BLaER1 (cell line): ENCODE data around the gene GCGR.

Source experiments
- H3K27ac ChIP-seq: shearing (Covaris generic); formaldehyde crosslinking; 2 replicates; pipeline ENCODE4 v1.8.1; 2022
- H3K27me3 ChIP-seq: shearing (Covaris generic); formaldehyde crosslinking; 2 replicates; pipeline ENCODE4 v1.8.1; 2022
- H3K36me3 ChIP-seq: shearing (Covaris generic); formaldehyde crosslinking; 2 replicates; pipeline ENCODE4 v1.8.1; 2022
- H3K4me1 ChIP-seq: shearing (Covaris generic); formaldehyde crosslinking; 2 replicates; pipeline ENCODE4 v1.8.1; 2022
- H3K4me2 ChIP-seq: shearing (Covaris generic); formaldehyde crosslinking; 2 replicates; pipeline ENCODE4 v1.8.1; 2022
- H3K4me3 ChIP-seq: shearing (Covaris generic); formaldehyde crosslinking; 2 replicates; pipeline ENCODE4 v1.8.1; 2022
- H3K9ac ChIP-seq: shearing (Covaris generic); formaldehyde crosslinking; 2 replicates; pipeline ENCODE4 v1.8.1; 2022
- H3K9me3 ChIP-seq: shearing (Covaris generic); formaldehyde crosslinking; 2 replicates; pipeline ENCODE4 v1.8.1; 2022
- H4K20me1 ChIP-seq: shearing (Covaris generic); formaldehyde crosslinking; 2 replicates; pipeline ENCODE4 v1.8.1; 2022
- Cebpa-rat ChIP-seq: shearing (Covaris generic); IDR thresholded peaks from 2 replicates; pipeline ENCODE4 v1.8.1; 2022

Gene GCGR

GRCh38 chr17:81821147-81821546, 17.2 kb downstream of the GCGR start:
- H3K9ac ChIP-seq = peak overlapping the region; percentile 53; the same call in 1 of the 2 replicates
- H3K4me1 ChIP-seq = peaks cover 17% of the 10 kb centered on the region
- H3K4me2 ChIP-seq = peak overlapping the region; percentile 71
- peaks cover 13% of the 10 kb centered on the region for H4K20me1 ChIP-seq
- no peaks in the 10 kb centered on the region for H3K27me3 ChIP-seq
- no peak overlapping the region for H3K4me3 ChIP-seq
- peak overlapping the region; percentile 68 for H3K27ac ChIP-seq
- no peaks in the 10 kb centered on the region for H3K9me3 ChIP-seq
- peaks cover 28% of the 10 kb centered on the region for H3K36me3 ChIP-seq
- no peak for TF ChIP-seq Cebpa-rat

- peak overlapping the region; percentile 53; the same call in 1 of the 2 replicates for H3K9ac ChIP-seq
- H3K4me2 ChIP-seq = peak overlapping the region; percentile 71
- no peak for TF ChIP-seq Cebpa-rat
- H4K20me1 ChIP-seq = peaks cover 17% of the 10 kb centered on the region
- peaks cover 28% of the 10 kb centered on the region for H3K36me3 ChIP-seq
- no peaks in the 10 kb centered on the region for H3K27me3 ChIP-seq
- peak overlapping the region; percentile 68 for H3K27ac ChIP-seq
- H3K9me3 ChIP-seq = no peaks in the 10 kb centered on the region
- no peak overlapping the region for H3K4me3 ChIP-seq
- peaks cover 17% of the 10 kb centered on the region for H3K4me1 ChIP-seq
These were observed 17.8 kb downstream of the GCGR start for GRCh38 chr17:81821603-81822311.

- Histone ChIP-seq H3K4me2 (peak overlapping the region; percentile 71), H3K9ac (0 out of 2 replicates have a peak overlapping the region, but pooled peaks have one; percentile 53), H3K4me3 (no peak overlapping the region), H4K20me1 (peaks cover 17% of the 10 kb centered on the region), H3K9me3 (no peaks in the 10 kb centered on the region), H3K27me3 (no peaks in the 10 kb centered on the region), H3K36me3 (peaks cover 28% of the 10 kb centered on the region), H3K27ac (peak overlapping the region; percentile 68; the same call in 1 of the 2 replicates), H3K4me1 (peaks cover 17% of the 10 kb centered on the region)
- TF ChIP-seq Cebpa-rat = no peak
These were observed 18.3 kb downstream of the GCGR start for GRCh38 chr17:81822312-81822637.

GRCh38 chr17:81822996-81823819, 19.3 kb downstream of the GCGR start:
- no peak overlapping the region for H3K4me2 ChIP-seq
- no peak for TF ChIP-seq Cebpa-rat
- H3K36me3 ChIP-seq = peaks cover 28% of the 10 kb centered on the region
- no peak overlapping the region for H3K4me3 ChIP-seq
- H3K9me3 ChIP-seq = no peaks in the 10 kb centered on the region
- H3K27ac ChIP-seq = peak overlapping the region; percentile 68; the same call in 1 of the 2 replicates
- peaks cover 17% of the 10 kb centered on the region for H4K20me1 ChIP-seq
- no peaks in the 10 kb centered on the region for H3K27me3 ChIP-seq
- H3K9ac ChIP-seq = no peak overlapping the region
- peaks cover 25% of the 10 kb centered on the region for H3K4me1 ChIP-seq

GRCh38 chr17:81823820-81824550, 20.0 kb downstream of the GCGR start:
- TF ChIP-seq Cebpa-rat = no peak
- H3K4me1 ChIP-seq = peaks cover 33% of the 10 kb centered on the region
- no peak overlapping the region for H3K9ac ChIP-seq
- H4K20me1 ChIP-seq = peaks cover 17% of the 10 kb centered on the region
- H3K4me3 ChIP-seq = no peak overlapping the region
- no peak overlapping the region for H3K27ac ChIP-seq
- no peak overlapping the region for H3K4me2 ChIP-seq
- H3K9me3 ChIP-seq = no peaks in the 10 kb centered on the region
- H3K27me3 ChIP-seq = no peaks in the 10 kb centered on the region
- H3K36me3 ChIP-seq = peaks cover 28% of the 10 kb centered on the region

- Histone ChIP-seq H3K4me1 (peaks cover 37% of the 10 kb centered on the region), H4K20me1 (peaks cover 17% of the 10 kb centered on the region), H3K4me2 (no peak overlapping the region), H3K4me3 (no peak overlapping the region), H3K27me3 (no peaks in the 10 kb centered on the region), H3K27ac (no peak overlapping the region), H3K9me3 (no peaks in the 10 kb centered on the region), H3K9ac (0 out of 2 replicates have a peak overlapping the region, but pooled peaks have one; percentile 15), H3K36me3 (peaks cover 28% of the 10 kb centered on the region)
- TF ChIP-seq Cebpa-rat = no peak
These were observed 20.6 kb downstream of the GCGR start for GRCh38 chr17:81824595-81824994.

GRCh38 chr17:81825841-81826466, 22.0 kb downstream of the GCGR start:
- Histone ChIP-seq H3K9ac (no peak overlapping the region), H3K36me3 (peaks cover 28% of the 10 kb centered on the region)

GRCh38 chr17:81828656-81829055, 24.7 kb downstream of the GCGR start:
- TF ChIP-seq Cebpa-rat = no peak
- Histone ChIP-seq H3K9me3 (no peaks in the 10 kb centered on the region), H3K4me3 (no peak overlapping the region), H3K4me1 (peaks cover 52% of the 10 kb centered on the region), H3K36me3 (peaks cover 12% of the 10 kb centered on the region), H3K27ac (peak overlapping the region; percentile 57), H3K9ac (peak overlapping the region; percentile 41; the same call in 1 of the 2 replicates), H4K20me1 (peaks cover 23% of the 10 kb centered on the region), H3K4me2 (peak overlapping the region; percentile 69), H3K27me3 (no peaks in the 10 kb centered on the region)

More at GRCh38 chr17:81825841-81826466, 22.0 kb downstream of the GCGR start:
- no peak overlapping the region for H3K4me3 ChIP-seq
- H4K20me1 ChIP-seq = peaks cover 17% of the 10 kb centered on the region
- H3K9me3 ChIP-seq = no peaks in the 10 kb centered on the region
- peaks cover 50% of the 10 kb centered on the region for H3K4me1 ChIP-seq
- H3K27ac ChIP-seq = no peak overlapping the region
- TF ChIP-seq Cebpa-rat = no peak
- H3K4me2 ChIP-seq = no peak overlapping the region
- no peaks in the 10 kb centered on the region for H3K27me3 ChIP-seq

- no peak overlapping the region for H3K9ac ChIP-seq
- no peak overlapping the region for H3K4me2 ChIP-seq
These were observed 25.9 kb downstream of the GCGR start for GRCh38 chr17:81829858-81830257.

More at GRCh38 chr17:81829858-81830257, 25.9 kb downstream of the GCGR start:
- no peak for TF ChIP-seq Cebpa-rat
- Histone ChIP-seq H3K4me1 (peaks cover 64% of the 10 kb centered on the region), H3K36me3 (peaks cover under 1% of the 10 kb centered on the region; the same call in 1 of the 2 replicates), H3K4me3 (no peak overlapping the region), H4K20me1 (peaks cover 23% of the 10 kb centered on the region), H3K9me3 (no peaks in the 10 kb centered on the region), H3K27me3 (no peaks in the 10 kb centered on the region), H3K27ac (no peak overlapping the region)
